ENCODE measurements around the gene IVD.

Gene IVD

GRCh38 chr15:40405501-40406381 lies at the start of gene IVD:
Gene IVD, plus strand, starts transcription at chr15:40405795. Its CDS starts 33 bp downstream, at chr15:40405828.
- no peak for TF ChIP-seq CTCF (IDR thresholded peaks at IDR 0.05)
- Histone ChIP-seq H3K27ac (peak within 1 kb of the TSS; percentile 29 to 83), H3K4me3 (peak within 1 kb of the TSS; percentile 84)
- DNase-seq (ENCODE audit: low spot score), result peak; percentile 96

- no peak overlapping the region for H3K27ac ChIP-seq
- DNase-seq (ENCODE audit: low spot score), result no peak
- H3K4me3 ChIP-seq, result no peak overlapping the region
- no peak for TF ChIP-seq CTCF (IDR thresholded peaks at IDR 0.05)
These were observed 49.5 kb upstream of the IVD start for GRCh38 chr15:40355976-40356585.

DNA sequence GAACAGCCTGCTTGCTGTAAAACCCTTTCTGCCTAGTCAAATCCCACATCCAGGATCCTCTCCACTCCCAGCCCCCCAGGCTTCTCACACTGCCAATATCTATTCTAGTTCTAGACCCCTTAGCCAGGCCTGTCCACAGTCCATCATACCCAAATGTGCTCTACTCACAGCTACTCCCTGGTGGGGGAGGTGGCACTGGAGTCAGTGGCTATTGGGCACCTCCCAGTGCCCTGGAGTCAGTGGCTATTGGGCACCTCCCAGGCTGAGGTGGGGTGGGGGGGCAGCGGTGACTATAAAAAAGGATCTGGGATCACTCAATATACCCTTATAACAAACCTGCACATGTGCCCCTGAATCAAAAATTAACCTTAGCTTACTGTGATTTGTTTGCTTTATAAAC lies 48.3 kb upstream of the IVD start:
- no peak for DNase-seq (ENCODE audit: low spot score)
- TF ChIP-seq CTCF (IDR thresholded peaks at IDR 0.05), result no peak
- Histone ChIP-seq H3K4me3 (no peak overlapping the region), H3K27ac (no peak overlapping the region)

DNA sequence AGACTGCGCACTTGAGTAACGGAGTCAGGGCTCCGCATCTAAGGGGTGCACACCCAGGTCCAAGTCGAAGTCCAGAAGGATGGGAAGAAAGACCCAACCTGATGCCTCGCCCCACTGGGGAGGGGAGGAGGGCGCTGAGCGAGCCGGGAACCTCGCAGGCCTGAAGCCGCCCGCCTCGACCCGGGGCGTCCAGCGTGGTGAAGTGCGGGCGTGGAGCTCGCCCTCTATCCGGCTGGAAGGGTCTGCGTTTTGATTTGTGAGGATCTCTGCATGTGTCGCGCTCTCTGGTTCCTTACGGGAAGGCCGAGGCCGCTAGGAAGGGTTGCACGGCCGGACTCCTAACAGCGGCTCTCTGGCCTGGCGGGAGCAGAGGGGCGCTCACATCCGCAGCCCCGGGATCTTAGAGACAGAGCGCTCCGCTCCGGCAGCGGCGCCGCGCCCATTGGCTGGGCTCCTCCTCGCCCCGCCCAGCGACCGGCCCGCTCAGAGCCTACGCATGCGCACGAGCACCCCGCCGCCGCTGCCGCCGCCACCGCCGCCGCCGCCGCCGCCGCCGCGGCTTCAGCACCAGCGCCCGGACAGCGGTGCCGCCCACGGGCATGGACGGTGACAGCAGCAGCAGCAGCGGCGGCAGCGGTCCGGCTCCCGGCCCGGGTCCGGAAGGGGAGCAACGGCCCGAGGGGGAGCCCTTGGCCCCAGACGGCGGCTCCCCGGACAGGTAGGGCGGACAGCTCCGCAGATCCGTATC lies 47.7 kb upstream of the IVD start, which contains the start of gene DISP2:
TSS of gene DISP2 (plus strand) at position 497 of the 748 bp plus-strand sequence. CDS start at position 600, 103 bp downstream.
- no peak for TF ChIP-seq CTCF (IDR thresholded peaks at IDR 0.05)
- Histone ChIP-seq H3K4me3 (peak within 1 kb of the TSS; percentile 76), H3K27ac (peak within 1 kb of the TSS in 1 of 2 donors; percentile 33)
- peak; percentile 88 for DNase-seq (ENCODE audit: low spot score)

- TF ChIP-seq CTCF (IDR thresholded peaks at IDR 0.05), result no peak
- Histone ChIP-seq H3K27ac (no peak overlapping the region), H3K4me3 (peak overlapping the region; percentile 76)
- no peak for DNase-seq (ENCODE audit: low spot score)
These were observed 46.9 kb upstream of the IVD start for GRCh38 chr15:40358471-40359353.

DNA sequence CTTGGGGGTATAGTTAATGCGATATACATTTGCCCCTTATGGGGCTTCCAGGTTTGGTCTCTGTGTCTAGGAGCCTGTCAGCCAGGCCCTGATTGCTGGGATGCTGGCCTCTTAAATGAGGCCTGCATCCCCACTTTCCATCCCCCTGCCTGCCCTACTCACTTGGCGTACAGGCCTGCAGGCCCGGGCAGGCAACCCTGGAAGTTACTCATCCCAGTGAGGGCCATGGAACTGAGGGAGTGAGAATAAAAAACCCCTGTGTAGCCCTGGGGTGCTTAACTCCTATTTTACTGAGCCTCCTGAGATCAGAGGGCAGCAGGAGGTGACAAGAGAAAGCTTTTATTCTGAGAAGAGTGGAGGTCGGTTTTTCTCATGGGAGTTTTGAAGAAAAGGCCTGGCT lies 45.6 kb upstream of the IVD start:
- H3K4me3 ChIP-seq, result no peak overlapping the region
- DNase-seq (ENCODE audit: low spot score), result no peak
- no peak for TF ChIP-seq CTCF (IDR thresholded peaks at IDR 0.05)
- no peak overlapping the region for H3K27ac ChIP-seq
